BLaER1 (cell line): ENCODE data around the gene APOL2.
"Not testable (repeated sequence)": the region's sequence is repeated elsewhere in the genome, so short reads cannot be mapped to it uniquely, and the experiment has no call there.

Experiments used
- H3K27ac ChIP-seq: shearing (Covaris generic); formaldehyde crosslinking; 2 replicates; pipeline ENCODE4 v1.8.1; 2022
- H3K27me3 ChIP-seq: shearing (Covaris generic); formaldehyde crosslinking; 2 replicates; pipeline ENCODE4 v1.8.1; 2022
- H3K36me3 ChIP-seq: shearing (Covaris generic); formaldehyde crosslinking; 2 replicates; pipeline ENCODE4 v1.8.1; 2022
- H3K4me1 ChIP-seq: shearing (Covaris generic); formaldehyde crosslinking; 2 replicates; pipeline ENCODE4 v1.8.1; 2022
- H3K4me2 ChIP-seq: shearing (Covaris generic); formaldehyde crosslinking; 2 replicates; pipeline ENCODE4 v1.8.1; 2022
- H3K4me3 ChIP-seq: shearing (Covaris generic); formaldehyde crosslinking; 2 replicates; pipeline ENCODE4 v1.8.1; 2022
- H3K9ac ChIP-seq: shearing (Covaris generic); formaldehyde crosslinking; 2 replicates; pipeline ENCODE4 v1.8.1; 2022
- H3K9me3 ChIP-seq: shearing (Covaris generic); formaldehyde crosslinking; 2 replicates; pipeline ENCODE4 v1.8.1; 2022
- H4K20me1 ChIP-seq: shearing (Covaris generic); formaldehyde crosslinking; 2 replicates; pipeline ENCODE4 v1.8.1; 2022
- Cebpa-rat ChIP-seq: shearing (Covaris generic); IDR thresholded peaks from 2 replicates; pipeline ENCODE4 v1.8.1; 2022

Gene APOL2

GRCh38 chr22:36215981-36216380, 23.3 kb downstream of the APOL2 start:
- H3K9me3 ChIP-seq, result no peaks in the 10 kb centered on the region
- no peak overlapping the region for H3K9ac ChIP-seq
- no peaks in the 10 kb centered on the region for H3K36me3 ChIP-seq
- no peaks in the 10 kb centered on the region for H4K20me1 ChIP-seq
- no peak for TF ChIP-seq Cebpa-rat
- H3K27me3 ChIP-seq, result no peaks in the 10 kb centered on the region
- H3K4me2 ChIP-seq, result no peak overlapping the region
- H3K4me3 ChIP-seq, result no peak overlapping the region
- no peak overlapping the region for H3K27ac ChIP-seq
- peaks cover 13% of the 10 kb centered on the region for H3K4me1 ChIP-seq

- Histone ChIP-seq H3K4me1 (peaks cover 18% of the 10 kb centered on the region), H3K9me3 (peaks cover 21% of the 10 kb centered on the region), H3K27ac (no peak overlapping the region), H3K4me3 (no peak overlapping the region), H3K4me2 (no peak overlapping the region), H3K9ac (no peak overlapping the region), H3K27me3 (no peaks in the 10 kb centered on the region), H3K36me3 (no peaks in the 10 kb centered on the region), H4K20me1 (no peaks in the 10 kb centered on the region)
- TF ChIP-seq Cebpa-rat, result no peak
These were observed 25.7 kb downstream of the APOL2 start for GRCh38 chr22:36213586-36213985.

GRCh38 chr22:36212901-36213300, 26.4 kb downstream of the APOL2 start:
- Histone ChIP-seq H4K20me1 (no peaks in the 10 kb centered on the region), H3K4me1 (peaks cover 18% of the 10 kb centered on the region), H3K4me2 (no peak overlapping the region), H3K27ac (no peak overlapping the region), H3K4me3 (no peak overlapping the region), H3K9ac (no peak overlapping the region), H3K9me3 (peaks cover 24% of the 10 kb centered on the region), H3K27me3 (no peaks in the 10 kb centered on the region), H3K36me3 (no peaks in the 10 kb centered on the region)
- TF ChIP-seq Cebpa-rat, result no peak

GRCh38 chr22:36211237-36211861, 28.0 kb downstream of the APOL2 start:
- H3K36me3 ChIP-seq, result no peaks in the 10 kb centered on the region
- H3K9me3 ChIP-seq, result peaks cover 24% of the 10 kb centered on the region
- H3K4me3 ChIP-seq, result no peak overlapping the region
- H3K4me2 ChIP-seq, result peak overlapping the region; percentile 43
- no peak for TF ChIP-seq Cebpa-rat
- no peaks in the 10 kb centered on the region for H3K27me3 ChIP-seq
- H4K20me1 ChIP-seq, result no peaks in the 10 kb centered on the region
- no peak overlapping the region for H3K9ac ChIP-seq
- H3K27ac ChIP-seq, result no peak overlapping the region
- H3K4me1 ChIP-seq, result peaks cover 20% of the 10 kb centered on the region

- Histone ChIP-seq H3K4me1 (peaks cover 30% of the 10 kb centered on the region), H3K4me2 (no peak overlapping the region), H3K9ac (no peak overlapping the region), H3K4me3 (no peak overlapping the region), H3K27me3 (no peaks in the 10 kb centered on the region), H3K9me3 (peaks cover 24% of the 10 kb centered on the region), H4K20me1 (no peaks in the 10 kb centered on the region), H3K27ac (no peak overlapping the region), H3K36me3 (no peaks in the 10 kb centered on the region)
- TF ChIP-seq Cebpa-rat, result no peak
These were observed 29.1 kb downstream of the APOL2 start for GRCh38 chr22:36210224-36210623.

GRCh38 chr22:36209488-36209908, 29.8 kb downstream of the APOL2 start:
- not testable (repeated sequence) for H3K4me3 ChIP-seq, H3K36me3 ChIP-seq, H3K9ac ChIP-seq, H3K27me3 ChIP-seq, H3K27ac ChIP-seq, H4K20me1 ChIP-seq, H3K4me2 ChIP-seq
- Histone ChIP-seq H3K4me1 (peaks cover 30% of the 10 kb centered on the region), H3K9me3 (peaks cover 24% of the 10 kb centered on the region)

- peaks cover 30% of the 10 kb centered on the region for H3K4me1 ChIP-seq
- no peak for TF ChIP-seq Cebpa-rat
- no peak overlapping the region for H3K9ac ChIP-seq
- no peak overlapping the region for H3K27ac ChIP-seq
- H3K9me3 ChIP-seq, result peaks cover 24% of the 10 kb centered on the region
- no peaks in the 10 kb centered on the region for H3K27me3 ChIP-seq
- no peak overlapping the region for H3K4me3 ChIP-seq
- H4K20me1 ChIP-seq, result no peaks in the 10 kb centered on the region
- no peaks in the 10 kb centered on the region for H3K36me3 ChIP-seq
- no peak overlapping the region for H3K4me2 ChIP-seq
These were observed 30.4 kb downstream of the APOL2 start for GRCh38 chr22:36208914-36209313.

- peaks cover 24% of the 10 kb centered on the region for H3K9me3 ChIP-seq
- no peaks in the 10 kb centered on the region for H4K20me1 ChIP-seq
- TF ChIP-seq Cebpa-rat, result no peak
- H3K9ac ChIP-seq, result no peak overlapping the region
- no peak overlapping the region for H3K27ac ChIP-seq
- no peak overlapping the region for H3K4me3 ChIP-seq
- peaks cover 30% of the 10 kb centered on the region for H3K4me1 ChIP-seq
- no peak overlapping the region for H3K4me2 ChIP-seq
- no peaks in the 10 kb centered on the region for H3K36me3 ChIP-seq
- no peaks in the 10 kb centered on the region for H3K27me3 ChIP-seq
These were observed 31.1 kb downstream of the APOL2 start for GRCh38 chr22:36208162-36208765.

- Histone ChIP-seq H3K4me1 (peaks cover 31% of the 10 kb centered on the region), H3K27me3 (no peaks in the 10 kb centered on the region), H4K20me1 (no peaks in the 10 kb centered on the region), H3K4me2 (peak overlapping the region; percentile 59), H3K4me3 (no peak overlapping the region), H3K9ac (no peak overlapping the region), H3K9me3 (peaks cover 24% of the 10 kb centered on the region), H3K27ac (no peak overlapping the region), H3K36me3 (no peaks in the 10 kb centered on the region)
- TF ChIP-seq Cebpa-rat, result no peak
These were observed 33.1 kb downstream of the APOL2 start for GRCh38 chr22:36206255-36206654.

GRCh38 chr22:36205573-36205972, 33.8 kb downstream of the APOL2 start:
- not testable (repeated sequence) for H4K20me1 ChIP-seq, H3K27me3 ChIP-seq, H3K36me3 ChIP-seq, H3K4me3 ChIP-seq, H3K9ac ChIP-seq, H3K27ac ChIP-seq
- peak overlapping the region; percentile 59 for H3K4me2 ChIP-seq
- H3K4me1 ChIP-seq, result peaks cover 24% of the 10 kb centered on the region
- H3K9me3 ChIP-seq, result peaks cover 23% of the 10 kb centered on the region

GRCh38 chr22:36204632-36205015, 34.7 kb downstream of the APOL2 start:
- TF ChIP-seq Cebpa-rat, result no peak
- no peaks in the 10 kb centered on the region for H3K27me3 ChIP-seq
- H3K4me2 ChIP-seq, result no peak overlapping the region
- H3K9ac ChIP-seq, result no peak overlapping the region
- peaks cover 27% of the 10 kb centered on the region for H3K4me1 ChIP-seq
- H3K9me3 ChIP-seq, result peaks cover 14% of the 10 kb centered on the region
- no peak overlapping the region for H3K27ac ChIP-seq
- no peaks in the 10 kb centered on the region for H4K20me1 ChIP-seq
- H3K4me3 ChIP-seq, result no peak overlapping the region
- H3K36me3 ChIP-seq, result no peaks in the 10 kb centered on the region
